AG04450 (cell line): ENCODE results near the gene BPIFA3. TPM values are rescaled to one million over a fixed set of nuclear protein-coding genes. Genes with fewer than 3 reads are reported as not detected.

Source experiments
- CTCF ChIA-PET: fragments of 300-600, 350-600 bp; formaldehyde crosslinking; extraction: SDS; loops from one replicate; lab custom pipeline; 2022; ENCODE audit warnings: antibody characterized with exemption, inconsistent platforms; lab: Charles Lee
- POLR2A ChIA-PET: fragments of 350-600 bp; formaldehyde crosslinking; extraction: SDS; loops from one replicate; lab custom pipeline; 2021; ENCODE audit warnings: antibody characterized with exemption, inconsistent platforms; lab: Yijun Ruan, JAX
- DNase-seq: peaks from one replicate; pipeline ENCODE4 v3.0.0-alpha.2; 2011; ENCODE audit warnings: low read depth, low spot score
- H3K27ac ChIP-seq: one replicate; pipeline ENCODE4 v1.5.1; 2012; ENCODE audit warnings: low read depth, low read length, control low read depth
- H3K27me3 ChIP-seq: one replicate; pipeline ENCODE4 v1.6.0; 2012; ENCODE audit warnings: low read length; ENCODE audit not compliant: control insufficient read depth, insufficient read depth
- H3K4me3 ChIP-seq: 2 replicates; pipeline ENCODE4 v1.5.1; 2011; ENCODE audit warnings: mild to moderate bottlenecking, low read depth, low read length, control low read depth
- H3K9me3 ChIP-seq: 2 replicates; pipeline ENCODE4 v1.5.1; 2012; ENCODE audit warnings: low read length; ENCODE audit not compliant: control insufficient read depth, insufficient read depth
- polyA plus RNA-seq: library from polyadenylated mRNA; depleted of rRNA; stranded (reverse); fragments of >200 nt; gene quantifications from 2 replicates; pipeline ENCODE4 v1.2.3, GENCODE V29; 2011
- TF ChIP-seq, protein P1 (sequence below): IDR thresholded peaks from 2 replicates; pipeline ENCODE4 v1.5.1; 2011; ENCODE audit warnings: low read depth, low read length, control low read depth, inconsistent platforms

BPIFA3 gene
- polyA plus RNA-seq, 1 experiment, result not detected

DNA sequence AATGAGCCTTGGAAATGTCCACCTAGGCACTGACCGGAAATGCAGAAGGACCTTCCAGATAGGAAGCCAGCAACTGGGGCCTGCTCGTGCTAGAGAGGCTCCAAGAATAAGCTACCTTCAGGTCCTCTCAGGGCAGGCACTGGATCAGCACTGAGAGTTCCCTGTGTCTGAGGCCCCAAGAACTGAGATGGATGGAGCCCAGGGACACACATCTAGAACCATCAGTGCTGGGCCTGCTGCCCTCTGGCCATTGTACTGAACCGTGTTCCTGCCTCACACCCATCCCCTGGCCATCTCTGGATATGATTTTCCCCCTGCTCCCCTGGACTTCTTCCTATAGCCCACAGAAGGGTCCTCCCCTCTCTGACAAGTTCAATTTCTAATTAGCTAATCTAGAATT is 28.9 kb downstream of the BPIFA3 start:
- no peak for DNase-seq
- ChIA-PET POLR2A (no interaction called here), CTCF (interaction anchor here (1.4 kb wide), 1 partner anchor 17 kb away, joined by 4 read pairs; no protein-coding TSS in a partner anchor)
- TF ChIP-seq, protein P1, sequence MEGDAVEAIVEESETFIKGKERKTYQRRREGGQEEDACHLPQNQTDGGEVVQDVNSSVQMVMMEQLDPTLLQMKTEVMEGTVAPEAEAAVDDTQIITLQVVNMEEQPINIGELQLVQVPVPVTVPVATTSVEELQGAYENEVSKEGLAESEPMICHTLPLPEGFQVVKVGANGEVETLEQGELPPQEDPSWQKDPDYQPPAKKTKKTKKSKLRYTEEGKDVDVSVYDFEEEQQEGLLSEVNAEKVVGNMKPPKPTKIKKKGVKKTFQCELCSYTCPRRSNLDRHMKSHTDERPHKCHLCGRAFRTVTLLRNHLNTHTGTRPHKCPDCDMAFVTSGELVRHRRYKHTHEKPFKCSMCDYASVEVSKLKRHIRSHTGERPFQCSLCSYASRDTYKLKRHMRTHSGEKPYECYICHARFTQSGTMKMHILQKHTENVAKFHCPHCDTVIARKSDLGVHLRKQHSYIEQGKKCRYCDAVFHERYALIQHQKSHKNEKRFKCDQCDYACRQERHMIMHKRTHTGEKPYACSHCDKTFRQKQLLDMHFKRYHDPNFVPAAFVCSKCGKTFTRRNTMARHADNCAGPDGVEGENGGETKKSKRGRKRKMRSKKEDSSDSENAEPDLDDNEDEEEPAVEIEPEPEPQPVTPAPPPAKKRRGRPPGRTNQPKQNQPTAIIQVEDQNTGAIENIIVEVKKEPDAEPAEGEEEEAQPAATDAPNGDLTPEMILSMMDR, result no peak
- H3K9me3 ChIP-seq, result no peaks in the 10 kb centered on the region
- H3K4me3 ChIP-seq, result no peak overlapping the region
- H3K27ac ChIP-seq, result no peak overlapping the region
- no peaks in the 10 kb centered on the region for H3K27me3 ChIP-seq

DNA sequence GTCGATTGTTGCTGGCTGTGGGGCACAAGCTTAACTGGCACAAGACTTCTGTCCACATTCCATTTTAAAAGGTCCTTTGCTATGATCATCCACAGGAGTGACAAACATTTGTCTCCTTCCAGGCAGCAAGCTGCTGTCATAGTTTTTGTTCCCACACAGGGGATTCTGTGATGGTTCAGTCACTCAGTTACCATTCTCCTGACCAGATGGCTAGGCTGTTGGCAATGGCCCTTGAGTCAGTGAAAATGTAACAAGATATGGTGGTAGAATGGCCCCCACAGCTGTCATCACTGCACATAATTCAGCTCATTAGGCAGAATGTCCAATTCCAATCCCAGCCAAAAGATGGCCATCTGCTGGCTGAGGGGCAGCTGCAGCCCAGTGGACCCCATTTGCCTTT is 32.3 kb downstream of the BPIFA3 start:
- no peaks in the 10 kb centered on the region for H3K27me3 ChIP-seq
- CTCF ChIA-PET, result no interaction called here
- H3K4me3 ChIP-seq, result no peak overlapping the region
- DNase-seq, result no peak
- no peaks in the 10 kb centered on the region for H3K9me3 ChIP-seq
- H3K27ac ChIP-seq, result no peak overlapping the region
- TF ChIP-seq, protein P1, result no peak
- POLR2A ChIA-PET, result no interaction called here

DNA sequence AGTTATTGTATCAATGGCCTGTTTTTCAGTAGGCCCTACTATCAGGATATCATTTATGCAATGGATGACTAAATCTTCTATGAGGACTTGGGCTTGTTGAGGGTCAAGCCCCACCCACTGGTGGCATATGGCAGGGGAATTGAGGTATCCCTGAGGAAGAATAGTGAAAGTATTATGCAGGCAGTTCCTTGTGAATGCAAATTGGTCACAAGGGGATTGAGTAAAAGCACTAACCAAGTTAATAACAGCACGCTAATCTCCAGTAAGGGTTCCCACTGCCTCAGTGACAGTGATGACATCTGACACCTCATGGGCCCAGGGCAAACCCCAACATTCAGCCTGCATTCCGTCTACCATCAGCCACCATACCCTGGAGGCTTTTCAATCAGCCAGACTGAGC is 33.5 kb downstream of the BPIFA3 start:
- DNase-seq, result no peak
- no peak overlapping the region for H3K4me3 ChIP-seq
- ChIA-PET POLR2A (no interaction called here), CTCF (no interaction called here)
- H3K27ac ChIP-seq, result no peak overlapping the region
- no peaks in the 10 kb centered on the region for H3K27me3 ChIP-seq
- TF ChIP-seq, protein P1, result no peak
- H3K9me3 ChIP-seq, result no peaks in the 10 kb centered on the region

DNA sequence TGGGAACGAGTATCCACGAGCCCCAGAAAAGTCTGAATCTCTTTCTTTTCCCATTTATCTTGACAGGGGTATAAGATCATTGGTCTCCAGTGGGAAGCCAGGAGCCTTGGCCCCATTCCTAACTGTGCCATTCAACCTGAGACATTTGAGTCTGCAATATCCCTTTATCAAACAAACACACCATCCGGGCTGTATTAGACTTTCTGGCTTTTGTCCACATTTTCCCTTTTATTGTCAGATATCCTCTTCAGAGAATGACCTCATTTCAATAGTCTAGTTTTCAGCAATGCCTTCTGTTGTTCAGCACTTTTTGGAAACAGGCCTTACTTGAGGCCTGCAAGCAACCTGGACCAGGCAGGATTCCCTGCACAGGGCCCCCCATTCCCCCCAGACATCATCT is 34.3 kb downstream of the BPIFA3 start:
- ChIA-PET CTCF (no interaction called here), POLR2A (no interaction called here)
- no peak for DNase-seq
- TF ChIP-seq, protein P1, result no peak
- H3K27me3 ChIP-seq, result no peaks in the 10 kb centered on the region
- no peak overlapping the region for H3K4me3 ChIP-seq
- H3K9me3 ChIP-seq, result no peaks in the 10 kb centered on the region
- H3K27ac ChIP-seq, result no peak overlapping the region

DNA sequence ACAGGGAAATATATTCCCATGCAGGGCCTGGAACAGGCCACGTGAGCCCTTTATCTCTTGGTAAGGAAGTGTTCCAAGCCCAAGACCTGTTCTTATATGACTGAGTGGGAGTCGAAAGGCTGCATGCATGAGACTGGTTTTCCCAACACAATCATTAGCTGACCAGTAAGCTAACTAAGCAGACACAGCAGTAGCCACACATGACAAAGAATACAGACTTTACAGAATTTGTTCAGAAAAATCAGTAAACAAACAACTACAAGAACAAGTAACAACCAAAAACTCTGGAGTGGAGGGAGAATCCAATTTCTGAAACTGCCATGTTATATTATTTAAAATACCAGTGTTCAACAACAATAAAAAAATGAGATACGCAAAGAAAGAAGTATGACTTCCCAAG is 35.3 kb downstream of the BPIFA3 start:
- DNase-seq, result no peak
- H3K9me3 ChIP-seq, result no peaks in the 10 kb centered on the region
- CTCF ChIA-PET, result no interaction called here
- TF ChIP-seq, protein P1, result no peak
- POLR2A ChIA-PET, result no interaction called here
- no peak overlapping the region for H3K4me3 ChIP-seq
- no peaks in the 10 kb centered on the region for H3K27me3 ChIP-seq
- no peak overlapping the region for H3K27ac ChIP-seq
